HepG2 (cell line): ENCODE measurements around the gene SYNE1. TPM values are rescaled to one million over a fixed set of nuclear protein-coding genes. Genes with fewer than 3 reads are reported as not detected.

ENCODE experiments used
- ATF1 ChIP-seq: IDR thresholded peaks from 2 replicates; pipeline ENCODE4 v1.6.1; 2016; ENCODE audit warnings: mild to moderate bottlenecking, control low read depth
- ATF2 ChIP-seq: sonication (generic); formaldehyde crosslinking; IDR thresholded peaks from 2 replicates; pipeline ENCODE4 v1.4.0; 2020; ENCODE audit warnings: missing genetic modification reagents
- CENPT ChIP-seq: sonication (generic); formaldehyde crosslinking; IDR thresholded peaks from 2 replicates; pipeline ENCODE4 v1.8.0; 2022; ENCODE audit warnings: low read depth, mild to moderate bottlenecking, moderate library complexity, missing genetic modification reagents
- CHD4 ChIP-seq: fragments of 200-600 bp; sonication (generic); IDR thresholded peaks from 2 replicates; pipeline ENCODE4 v1.7.0; 2017; ENCODE audit warnings: mild to moderate bottlenecking, low read length, borderline replicate concordance
- EED ChIP-seq: sonication (generic); formaldehyde crosslinking; IDR thresholded peaks from 2 replicates; pipeline ENCODE4 v1.5.0; 2020; ENCODE audit warnings: mild to moderate bottlenecking, missing genetic modification reagents
- ELK4 ChIP-seq: sonication (generic); formaldehyde crosslinking; IDR thresholded peaks from 2 replicates; pipeline ENCODE4 v1.9.0; 2021; ENCODE audit warnings: missing genetic modification reagents, borderline replicate concordance
- FLYWCH1 ChIP-seq: sonication (generic); formaldehyde crosslinking; IDR thresholded peaks from 2 replicates; pipeline ENCODE4 v1.8.1; 2023; ENCODE audit warnings: mild to moderate bottlenecking, missing genetic modification reagents
- FOXJ3 ChIP-seq: sonication (generic); formaldehyde crosslinking; IDR thresholded peaks from 2 replicates; pipeline ENCODE4 v1.4.0; 2020; ENCODE audit warnings: missing genetic modification reagents, mild to moderate bottlenecking, borderline replicate concordance
- GPN1 ChIP-seq: sonication (generic); formaldehyde crosslinking; IDR thresholded peaks from 2 replicates; pipeline ENCODE4 v1.5.1; 2020; ENCODE audit warnings: missing genetic modification reagents, borderline replicate concordance
- KDM1A ChIP-seq: IDR thresholded peaks from 2 replicates; pipeline ENCODE4 v1.6.1; 2016; ENCODE audit warnings: missing compliant biosample characterization
- MEIS1 ChIP-seq: sonication (generic); formaldehyde crosslinking; IDR thresholded peaks from 2 replicates; pipeline ENCODE4 v1.9.0; 2021; ENCODE audit warnings: mild to moderate bottlenecking, missing genetic modification reagents, moderate library complexity, borderline replicate concordance
- PRPF4 ChIP-seq: fragments of 200-400 bp; formaldehyde crosslinking; IDR thresholded peaks from 2 replicates; pipeline ENCODE4 v1.6.1; 2016; ENCODE audit warnings: low read length, low read depth; ENCODE audit not compliant: poor library complexity, severe bottlenecking
- RELA ChIP-seq: sonication (generic); formaldehyde crosslinking; IDR thresholded peaks from 2 replicates; pipeline ENCODE4 v1.4.0; 2020; ENCODE audit warnings: missing genetic modification reagents
- SNRNP70 ChIP-seq: fragments of 200-400 bp; formaldehyde crosslinking; IDR thresholded peaks from 2 replicates; pipeline ENCODE4 v1.6.1; 2017; ENCODE audit warnings: mild to moderate bottlenecking, low read depth, low read length, moderate library complexity
- SP140L ChIP-seq: sonication (generic); formaldehyde crosslinking; IDR thresholded peaks from 2 replicates; pipeline ENCODE4 v1.4.0; 2020; ENCODE audit warnings: missing genetic modification reagents, borderline replicate concordance
- ZEB1 ChIP-seq: IDR thresholded peaks from 2 replicates; pipeline ENCODE4 v1.6.1; 2012; ENCODE audit warnings: mild to moderate bottlenecking, low read depth, inconsistent platforms; ENCODE audit not compliant: insufficient replicate concordance
- ZFP82 ChIP-seq: sonication (generic); formaldehyde crosslinking; IDR thresholded peaks from 2 replicates; pipeline ENCODE4 v1.5.1; 2020; ENCODE audit warnings: mild to moderate bottlenecking, missing genetic modification reagents, borderline replicate concordance
- ZNF143 ChIP-seq: sonication (generic); formaldehyde crosslinking; IDR thresholded peaks from 2 replicates; pipeline ENCODE4 v1.4.0; 2020; ENCODE audit warnings: missing genetic modification reagents
- ZNF275 ChIP-seq: sonication (generic); formaldehyde crosslinking; IDR thresholded peaks from 2 replicates; pipeline ENCODE4 v1.8.0; 2022; ENCODE audit warnings: missing genetic modification reagents, mild to moderate bottlenecking, inconsistent platforms, borderline replicate concordance
- ZNF678 ChIP-seq: sonication (generic); formaldehyde crosslinking; IDR thresholded peaks from 2 replicates; pipeline ENCODE4 v1.4.0; 2020; ENCODE audit warnings: mild to moderate bottlenecking, missing genetic modification reagents
- ZNF790 ChIP-seq: sonication (generic); formaldehyde crosslinking; IDR thresholded peaks from 2 replicates; pipeline ENCODE4 v1.8.0; 2022; ENCODE audit warnings: missing genetic modification reagents, mild to moderate bottlenecking, borderline replicate concordance
- polyA plus RNA-seq, 8 experiments: library from polyadenylated mRNA; depleted of rRNA in 3 of 8; stranded (reverse) in 7 of 8; unstranded in 1 of 8; fragments of >200 nt; fragmentation: Illumina TruSeq in 4 of 8; extraction: Trizol in 4 of 8; gene quantifications; 2 replicates each; pipeline versions ENCODE4 v1.2.1 to v1.2.3, GENCODE V29; 2011 to 2016; ENCODE audit warnings: low read depth in 4 of 8, missing spikeins in 1 of 8, mixed read lengths in 1 of 8; ENCODE audit not compliant: insufficient read depth in 1 of 8
- total RNA-seq, 5 experiments: library from RNA; depleted of rRNA; stranded (reverse); fragments of >200 nt; fragmentation: Illumina TruSeq; extraction: Trizol; gene quantifications; 2 replicates each; pipeline ENCODE4 v1.2.3, GENCODE V29; 2016; ENCODE audit warnings: low read depth in 1 of 5

Gene SYNE1
- total and polyA plus RNA-seq, 2 of the 13 experiments (the other 11 are each of a cell fraction or from before 2014, with no cell fraction given): 5.5 to 15.9 TPM

- TF ChIP-seq ATF2 (CRISPR knock-in tag) (peak; percentile 90), KDM1A (no peak), GPN1 (no peak), ZEB1 (peak; percentile 99), MEIS1 (CRISPR knock-in tag) (no peak; the same call in 1 of the 2 replicates), EED (no peak), RELA (CRISPR knock-in tag) (no peak), ZNF143 (no peak), ZFP82 (no peak), FOXJ3 (CRISPR knock-in tag) (peak; percentile 85; the same call in 1 of the 2 replicates), ZNF790 (CRISPR knock-in tag) (no peak), ZNF678 (CRISPR knock-in tag) (no peak), ATF1 (CRISPR knock-in tag) (peak; percentile 54; the same call in 1 of the 2 replicates), FLYWCH1 (CRISPR knock-in tag) (no peak), PRPF4 (no peak), ELK4 (CRISPR knock-in tag) (no peak), CHD4 (no peak), ZNF275 (CRISPR knock-in tag) (no peak), SNRNP70 (no peak), CENPT (CRISPR knock-in tag) (no peak), SP140L (CRISPR knock-in tag) (no peak)
These were observed 359.3 kb downstream of the SYNE1 start (continued) for GRCh38 chr6:152277826-152278329.
